ENCODE results near the gene MCF2L. TPM values are rescaled to one million over a fixed set of nuclear protein-coding genes. Genes with fewer than 3 reads are reported as not detected.
A peak's percentile ranks its signal among the peaks of the same experiment; 100 is the strongest.

MCF2L gene
- total RNA-seq, 1 donor from 2014 or later: 69.7 TPM

GRCh38 chr13:113001241-113002140 is 32.5 kb downstream of the MCF2L start:
- peak; percentile 81 for DNase-seq
- TF ChIP-seq, protein P1, sequence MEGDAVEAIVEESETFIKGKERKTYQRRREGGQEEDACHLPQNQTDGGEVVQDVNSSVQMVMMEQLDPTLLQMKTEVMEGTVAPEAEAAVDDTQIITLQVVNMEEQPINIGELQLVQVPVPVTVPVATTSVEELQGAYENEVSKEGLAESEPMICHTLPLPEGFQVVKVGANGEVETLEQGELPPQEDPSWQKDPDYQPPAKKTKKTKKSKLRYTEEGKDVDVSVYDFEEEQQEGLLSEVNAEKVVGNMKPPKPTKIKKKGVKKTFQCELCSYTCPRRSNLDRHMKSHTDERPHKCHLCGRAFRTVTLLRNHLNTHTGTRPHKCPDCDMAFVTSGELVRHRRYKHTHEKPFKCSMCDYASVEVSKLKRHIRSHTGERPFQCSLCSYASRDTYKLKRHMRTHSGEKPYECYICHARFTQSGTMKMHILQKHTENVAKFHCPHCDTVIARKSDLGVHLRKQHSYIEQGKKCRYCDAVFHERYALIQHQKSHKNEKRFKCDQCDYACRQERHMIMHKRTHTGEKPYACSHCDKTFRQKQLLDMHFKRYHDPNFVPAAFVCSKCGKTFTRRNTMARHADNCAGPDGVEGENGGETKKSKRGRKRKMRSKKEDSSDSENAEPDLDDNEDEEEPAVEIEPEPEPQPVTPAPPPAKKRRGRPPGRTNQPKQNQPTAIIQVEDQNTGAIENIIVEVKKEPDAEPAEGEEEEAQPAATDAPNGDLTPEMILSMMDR (IDR thresholded peaks at IDR 0.05): no peak
- intact Hi-C loops (cut with DNase I): no loop called here
- Histone ChIP-seq H3K27ac (no peak overlapping the region), H3K36me3 (no peaks in the 10 kb centered on the region), H3K4me3 (peak overlapping the region; percentile 28), H3K9me3 (no peaks in the 10 kb centered on the region), H3K27me3 (peaks cover 5% of the 10 kb centered on the region), H3K4me1 (peaks cover 20% of the 10 kb centered on the region)
- peak; percentile 77 for ATAC-seq

DNA sequence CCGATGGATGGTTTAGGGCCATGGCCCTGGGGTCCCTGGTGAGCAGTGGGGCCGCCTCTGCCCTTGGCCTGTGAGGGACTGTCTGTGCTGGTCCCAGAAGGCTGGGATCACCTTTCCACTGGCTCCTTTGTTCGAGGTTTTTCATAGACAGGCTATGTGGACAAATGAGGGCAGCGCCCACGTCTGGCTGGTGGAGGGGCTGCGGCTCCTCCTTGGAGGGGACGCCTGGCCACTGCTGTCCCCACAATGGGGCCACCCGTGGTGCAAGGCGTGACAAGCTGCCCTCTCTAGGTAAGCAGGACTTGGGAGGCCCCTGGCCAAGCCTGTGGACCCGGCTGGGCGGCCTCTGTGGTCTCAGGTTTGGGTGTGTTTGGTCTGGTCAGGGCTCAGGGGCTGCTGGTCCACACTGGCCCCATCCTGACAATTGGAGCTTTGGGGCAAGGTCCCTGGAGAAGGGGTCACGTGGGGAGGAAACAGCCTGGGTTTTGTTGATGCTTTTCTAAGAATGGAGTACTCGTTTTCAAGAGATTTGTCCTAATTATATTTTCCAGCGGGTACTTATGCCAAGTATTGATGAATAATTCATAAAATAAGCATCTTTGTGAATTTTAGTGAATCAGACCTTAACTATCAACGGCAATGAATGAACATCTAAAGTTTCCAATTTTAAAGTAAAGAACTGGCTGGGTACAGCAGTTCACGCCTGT is 33.3 kb downstream of the MCF2L start:
- DNase-seq (no peak), ATAC-seq (peak; percentile 25)
- H3K27ac ChIP-seq: no peak overlapping the region
- H3K4me1 ChIP-seq: peaks cover 17% of the 10 kb centered on the region
- H3K36me3 ChIP-seq: no peaks in the 10 kb centered on the region
- peak overlapping the region; percentile 28 for H3K4me3 ChIP-seq
- TF ChIP-seq, protein P1 (IDR thresholded peaks at IDR 0.05): peak; percentile 22
- H3K9me3 ChIP-seq: no peaks in the 10 kb centered on the region
- peaks cover 5% of the 10 kb centered on the region for H3K27me3 ChIP-seq
- intact Hi-C loops (cut with DNase I): no loop called here

DNA sequence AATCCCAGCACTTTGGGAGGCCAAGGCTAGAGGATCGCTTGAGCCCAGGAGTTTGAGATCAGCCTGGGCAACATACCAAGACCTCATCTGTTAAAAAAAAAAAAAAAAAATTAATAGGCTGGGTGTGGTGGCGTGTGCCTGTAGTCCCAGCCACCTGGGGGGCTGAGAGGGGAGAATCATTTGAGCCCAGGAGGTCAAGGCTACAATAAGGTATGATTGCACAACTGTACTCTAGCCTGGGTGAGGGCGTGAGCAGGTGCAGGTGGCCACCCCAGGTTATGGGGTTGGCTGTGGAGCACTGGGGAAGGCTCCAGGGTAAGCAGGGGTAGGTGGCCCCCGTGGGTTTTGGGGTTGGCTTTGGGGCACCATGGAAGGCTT is 33.9 kb downstream of the MCF2L start:
- intact Hi-C loops (cut with DNase I): no loop called here
- no peaks in the 10 kb centered on the region for H3K36me3 ChIP-seq
- peaks cover 11% of the 10 kb centered on the region for H3K4me1 ChIP-seq
- H3K9me3 ChIP-seq: no peaks in the 10 kb centered on the region
- H3K4me3 ChIP-seq: no peak overlapping the region
- TF ChIP-seq, protein P1 (IDR thresholded peaks at IDR 0.05): no peak
- DNase-seq (no peak), ATAC-seq (no peak)
- H3K27me3 ChIP-seq: peaks cover 5% of the 10 kb centered on the region
- no peak overlapping the region for H3K27ac ChIP-seq

- TF ChIP-seq, protein P1 (IDR thresholded peaks at IDR 0.05): no peak
- Histone ChIP-seq H3K27ac (no peak overlapping the region), H3K36me3 (no peaks in the 10 kb centered on the region), H3K9me3 (no peaks in the 10 kb centered on the region), H3K4me1 (peaks cover 8% of the 10 kb centered on the region), H3K27me3 (peaks cover 5% of the 10 kb centered on the region), H3K4me3 (no peak overlapping the region)
- intact Hi-C loops (cut with DNase I): no loop called here
- ATAC-seq (no peak), DNase-seq (no peak)
Observed at GRCh38 chr13:113004126-113004525, 35.1 kb downstream of the MCF2L start.

DNA sequence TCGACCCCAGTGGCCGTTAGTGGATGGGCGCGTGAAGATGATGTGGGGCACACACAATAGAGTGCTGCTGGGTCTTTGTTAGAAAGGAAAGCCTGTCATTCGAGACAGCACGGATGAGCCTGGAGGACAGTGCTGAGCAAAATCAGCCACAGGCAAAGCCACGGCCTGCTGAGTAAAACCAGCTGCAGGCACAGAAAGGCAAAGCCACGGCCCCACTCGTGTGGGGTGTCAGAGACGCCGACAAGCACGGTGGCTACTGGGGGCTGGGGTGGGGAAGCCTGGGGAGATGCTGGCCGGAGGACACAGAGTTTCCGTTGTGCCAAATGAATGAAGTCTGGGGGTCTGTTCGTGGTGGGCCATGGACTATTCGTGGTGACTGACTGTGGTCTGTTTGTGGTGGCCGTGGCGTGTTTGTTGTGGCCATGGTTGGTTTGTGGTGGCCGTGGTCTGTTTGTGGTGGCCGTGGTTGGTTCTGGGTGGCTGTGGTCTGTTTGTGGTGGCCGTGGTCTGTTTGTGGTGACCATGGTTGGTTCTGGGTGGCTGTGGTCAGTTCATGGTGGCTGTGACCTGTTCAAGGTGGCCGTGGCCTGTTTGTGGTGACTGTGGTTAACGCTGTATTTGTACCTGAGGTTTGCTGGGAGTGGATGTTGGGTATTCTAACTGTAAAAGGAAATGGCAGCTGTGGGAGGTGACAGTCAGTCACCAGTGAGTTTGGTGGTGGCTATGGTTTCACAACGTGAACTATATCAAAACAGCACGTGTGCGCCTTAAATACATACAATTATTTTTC is 36.3 kb downstream of the MCF2L start:
- no peak overlapping the region for H3K4me3 ChIP-seq
- H3K4me1 ChIP-seq: peaks cover 8% of the 10 kb centered on the region
- TF ChIP-seq, protein P1 (IDR thresholded peaks at IDR 0.05): no peak
- no peaks in the 10 kb centered on the region for H3K36me3 ChIP-seq
- intact Hi-C loops (cut with DNase I): no loop called here
- H3K27ac ChIP-seq: no peak overlapping the region
- H3K9me3 ChIP-seq: no peaks in the 10 kb centered on the region
- no peak for DNase-seq
- ATAC-seq: no peak
- H3K27me3 ChIP-seq: peaks cover 5% of the 10 kb centered on the region
